Breast epithelium (tissue), 4 donors: Measurements from ENCODE around the gene TP53I13. TPM values are rescaled to one million over a fixed set of nuclear protein-coding genes. Genes with fewer than 3 reads are reported as not detected.

Source experiments
- DNase-seq, 2 donors: peaks; one replicate each; pipeline ENCODE4 v3.0.0-alpha.2; 2019; ENCODE audit warnings: low spot score in 2 of 2
- H3K27ac ChIP-seq, 2 donors: fragments of 200-600 bp; sonication (generic) in 1 of 2; one replicate each; pipeline ENCODE4 v1.5.1; 2016 to 2019; ENCODE audit warnings: mild to moderate bottlenecking in 1 of 2
- H3K27me3 ChIP-seq, 2 donors: fragments of 200-600 bp; sonication (generic) in 1 of 2; one replicate each; pipeline versions ENCODE4 v1.5.1 to v1.6.0; 2017 to 2019; ENCODE audit warnings: control low read depth in 1 of 2, mild to moderate bottlenecking in 1 of 2
- H3K36me3 ChIP-seq: fragments of 200-600 bp; one replicate; pipeline ENCODE4 v1.5.1; 2019
- H3K4me1 ChIP-seq, 2 donors: fragments of 200-600 bp; sonication (generic); one replicate each; pipeline ENCODE4 v1.5.1; 2016 to 2019; ENCODE audit warnings: control low read depth in 1 of 2
- H3K4me3 ChIP-seq, 3 donors: fragments of 200-600 bp; sonication (generic); 1 replicate in 2 of 3; 2 replicates in 1 of 3; pipeline ENCODE4 v1.5.1; 2016 to 2019; ENCODE audit warnings: mild to moderate bottlenecking in 3 of 3, moderate library complexity in 2 of 3
- H3K9me3 ChIP-seq, 2 donors: fragments of 200-600 bp; sonication (generic) in 1 of 2; one replicate each; pipeline ENCODE4 v1.5.1; 2016 to 2019; ENCODE audit warnings: control low read depth in 1 of 2
- POLR2A ChIP-seq: fragments of 450-650 bp; IDR thresholded peaks from one replicate; pipeline ENCODE4 v1.6.1; 2016; ENCODE audit warnings: antibody characterized with exemption, mild to moderate bottlenecking, moderate library complexity
- POLR2AphosphoS5 ChIP-seq, 3 donors: sonication (generic); formaldehyde crosslinking; IDR thresholded peaks; one replicate each; pipeline ENCODE4 v1.6.1; 2017; ENCODE audit warnings: antibody characterized with exemption in 3 of 3
- intact Hi-C: fragments of 100-400 bp; cut with DNase I; formaldehyde crosslinking; loops from one replicate; pipeline ENCODE4 v1.15.1; 2023; ENCODE audit warnings: low total_unique reads
- total RNA-seq, 3 donors: library from RNA; depleted of rRNA; stranded (reverse); fragments of >200 nt; gene quantifications; one replicate each; pipeline ENCODE4 v1.1.0, GENCODE V29; 2016
- TF ChIP-seq, protein P1 (sequence below), 3 donors: fragments of 450-650 bp; IDR thresholded peaks; one replicate each; pipeline ENCODE4 v1.5.1; 2016 to 2017; ENCODE audit warnings: antibody characterized with exemption in 3 of 3, mild to moderate bottlenecking in 3 of 3, moderate library complexity in 3 of 3

Gene TP53I13, protein sequence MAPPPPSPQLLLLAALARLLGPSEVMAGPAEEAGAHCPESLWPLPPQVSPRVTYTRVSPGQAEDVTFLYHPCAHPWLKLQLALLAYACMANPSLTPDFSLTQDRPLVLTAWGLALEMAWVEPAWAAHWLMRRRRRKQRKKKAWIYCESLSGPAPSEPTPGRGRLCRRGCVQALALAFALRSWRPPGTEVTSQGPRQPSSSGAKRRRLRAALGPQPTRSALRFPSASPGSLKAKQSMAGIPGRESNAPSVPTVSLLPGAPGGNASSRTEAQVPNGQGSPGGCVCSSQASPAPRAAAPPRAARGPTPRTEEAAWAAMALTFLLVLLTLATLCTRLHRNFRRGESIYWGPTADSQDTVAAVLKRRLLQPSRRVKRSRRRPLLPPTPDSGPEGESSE
- total RNA-seq, result 100 to 1,000 TPM in 1 of 3 donors, 10 to 100 TPM in 2; 34.1 to 114 (median 56.0) TPM

DNA sequence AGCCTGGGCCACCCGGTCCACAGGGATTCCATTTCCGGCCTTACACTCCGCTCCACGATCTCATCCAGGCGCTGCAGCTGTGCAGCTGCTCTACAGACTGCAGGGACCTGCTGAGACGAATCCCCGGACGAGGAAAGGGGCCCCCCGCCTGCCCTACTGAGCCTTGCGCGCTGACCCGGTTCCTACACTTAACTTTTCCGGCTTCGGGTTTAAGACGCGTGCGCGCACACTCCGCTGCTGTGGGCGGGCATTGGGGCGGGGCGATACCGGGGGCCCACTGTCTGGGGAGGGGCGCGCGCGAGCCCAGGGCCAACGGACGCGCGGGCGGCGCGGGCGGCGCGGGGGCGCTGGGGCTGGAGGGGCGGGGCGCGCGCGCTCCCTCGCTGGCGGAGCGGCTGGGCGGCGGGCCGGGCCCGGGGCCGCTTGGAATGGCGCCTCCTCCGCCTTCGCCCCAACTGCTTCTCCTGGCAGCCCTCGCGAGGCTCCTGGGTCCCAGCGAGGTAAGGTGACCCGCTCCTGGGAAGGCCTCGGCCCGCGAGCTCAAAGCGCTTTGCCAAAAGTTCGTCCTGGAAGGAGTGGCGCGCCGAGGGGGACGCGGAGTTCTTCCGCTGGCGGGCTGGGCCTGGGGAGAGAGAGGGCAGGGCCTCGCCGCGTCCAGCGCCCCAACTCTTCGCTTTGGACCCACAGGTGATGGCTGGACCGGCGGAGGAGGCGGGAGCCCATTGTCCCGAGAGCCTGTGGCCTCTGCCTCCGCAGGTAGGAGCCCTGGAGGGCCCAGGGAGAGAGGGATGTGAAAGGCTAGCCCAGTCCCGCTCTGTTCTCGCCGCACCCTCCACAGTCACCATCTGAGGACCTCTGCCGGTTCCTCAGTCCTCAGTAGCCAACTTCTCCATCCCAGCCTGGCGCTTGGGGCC is at the start of gene TP53I13:
TSS of gene TP53I13 (plus strand) at position 371 of the 914 bp plus-strand sequence. CDS start at position 429, 58 bp downstream.
- peak; percentile 64 to 76 for DNase-seq
- intact Hi-C loops, result no loop called here
- Histone ChIP-seq H3K9me3 (no peaks in the 10 kb centered on the region), H3K27ac (peak within 1 kb of the TSS; percentile 91), H3K4me3 (peak within 1 kb of the TSS; percentile 65 to 87 (median 74)), H3K4me1 (peaks cover 8 to 11% of the 10 kb centered on the region in 2 donors), H3K27me3 (no peaks in the 10 kb centered on the region), H3K36me3 (no peaks in the 10 kb centered on the region)
- peak; percentile 39 to 50 (median 47) for TF ChIP-seq POLR2AphosphoS5 (IDR thresholded peaks at IDR 0.05)
- TF ChIP-seq POLR2A, result peak; percentile 21
- TF ChIP-seq, protein P1, sequence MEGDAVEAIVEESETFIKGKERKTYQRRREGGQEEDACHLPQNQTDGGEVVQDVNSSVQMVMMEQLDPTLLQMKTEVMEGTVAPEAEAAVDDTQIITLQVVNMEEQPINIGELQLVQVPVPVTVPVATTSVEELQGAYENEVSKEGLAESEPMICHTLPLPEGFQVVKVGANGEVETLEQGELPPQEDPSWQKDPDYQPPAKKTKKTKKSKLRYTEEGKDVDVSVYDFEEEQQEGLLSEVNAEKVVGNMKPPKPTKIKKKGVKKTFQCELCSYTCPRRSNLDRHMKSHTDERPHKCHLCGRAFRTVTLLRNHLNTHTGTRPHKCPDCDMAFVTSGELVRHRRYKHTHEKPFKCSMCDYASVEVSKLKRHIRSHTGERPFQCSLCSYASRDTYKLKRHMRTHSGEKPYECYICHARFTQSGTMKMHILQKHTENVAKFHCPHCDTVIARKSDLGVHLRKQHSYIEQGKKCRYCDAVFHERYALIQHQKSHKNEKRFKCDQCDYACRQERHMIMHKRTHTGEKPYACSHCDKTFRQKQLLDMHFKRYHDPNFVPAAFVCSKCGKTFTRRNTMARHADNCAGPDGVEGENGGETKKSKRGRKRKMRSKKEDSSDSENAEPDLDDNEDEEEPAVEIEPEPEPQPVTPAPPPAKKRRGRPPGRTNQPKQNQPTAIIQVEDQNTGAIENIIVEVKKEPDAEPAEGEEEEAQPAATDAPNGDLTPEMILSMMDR (IDR thresholded peaks at IDR 0.05), result no peak

DNA sequence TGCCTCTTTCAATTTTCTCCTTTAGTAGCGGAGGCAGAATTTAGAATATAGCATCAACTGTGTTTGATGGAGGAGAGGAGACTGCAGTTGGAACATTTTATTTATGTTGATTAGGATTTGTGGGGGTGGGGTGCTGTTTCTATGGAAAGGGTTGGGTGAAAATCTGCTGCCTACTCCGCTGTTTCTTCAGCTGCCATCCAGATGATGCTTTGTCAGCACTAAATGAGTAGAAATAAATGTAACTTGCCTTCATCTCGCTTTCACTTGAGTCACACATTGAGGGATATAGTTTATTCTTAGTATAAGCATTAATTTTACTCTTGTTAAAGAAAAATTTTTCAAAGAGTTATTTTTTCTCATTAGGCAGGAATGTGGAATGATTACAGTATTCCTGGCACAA is 43.8 kb upstream of the TP53I13 start:
- no peak for DNase-seq
- Histone ChIP-seq H3K4me1 (no peaks in the 10 kb centered on the region), H3K27me3 (no peaks in the 10 kb centered on the region), H3K9me3 (no peaks in the 10 kb centered on the region), H3K36me3 (no peaks in the 10 kb centered on the region), H3K27ac (no peak overlapping the region), H3K4me3 (no peak overlapping the region)
- TF ChIP-seq, protein P1 (IDR thresholded peaks at IDR 0.05), result no peak
- no peak for TF ChIP-seq POLR2A
- no peak for TF ChIP-seq POLR2AphosphoS5 (IDR thresholded peaks at IDR 0.05)
- intact Hi-C loops, result no loop called here

DNA sequence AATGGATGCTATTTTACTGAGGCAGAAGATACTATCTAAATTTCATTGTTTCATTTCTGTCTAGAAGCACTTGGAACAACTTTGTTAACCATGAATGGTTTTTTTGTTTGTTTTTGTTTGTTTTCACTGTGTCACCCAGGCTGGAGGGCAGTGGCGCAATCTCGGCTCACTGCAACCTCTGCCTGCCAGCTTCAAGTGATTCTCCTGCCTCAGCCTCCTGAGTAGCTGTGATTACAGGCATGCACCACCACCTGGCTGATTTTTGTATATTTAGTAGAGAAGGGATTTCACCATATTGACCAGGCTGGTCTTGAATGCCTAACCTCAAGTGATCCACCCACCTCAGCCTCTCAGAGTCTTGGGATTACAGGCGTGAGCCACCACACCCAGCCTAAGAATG is 42.2 kb upstream of the TP53I13 start:
- DNase-seq, result no peak
- Histone ChIP-seq H3K27me3 (no peaks in the 10 kb centered on the region), H3K36me3 (peaks cover 5% of the 10 kb centered on the region), H3K4me1 (no peaks in the 10 kb centered on the region), H3K4me3 (no peak overlapping the region), H3K9me3 (no peaks in the 10 kb centered on the region), H3K27ac (no peak overlapping the region)
- intact Hi-C loops, result no loop called here
- TF ChIP-seq, protein P1 (IDR thresholded peaks at IDR 0.05), result no peak
- TF ChIP-seq POLR2A (no peak), POLR2AphosphoS5 (IDR thresholded peaks at IDR 0.05) (no peak)

DNA sequence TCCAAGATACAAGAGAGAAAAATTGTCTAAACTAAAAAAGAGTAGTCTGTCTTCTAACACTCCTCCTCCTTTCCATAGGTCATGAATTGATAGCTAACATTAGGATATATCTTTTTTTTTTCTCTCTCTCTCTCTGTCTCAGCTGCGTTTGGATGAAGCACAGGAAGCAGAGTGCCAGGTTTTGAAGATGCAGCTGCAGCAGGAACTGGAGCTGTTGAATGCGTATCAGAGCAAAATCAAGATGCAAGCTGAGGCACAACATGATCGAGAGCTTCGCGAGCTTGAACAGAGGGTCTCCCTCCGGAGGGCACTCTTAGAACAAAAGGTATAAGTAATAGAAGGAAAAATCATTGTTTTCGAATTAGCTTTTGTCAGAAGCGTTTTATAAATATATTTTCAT is 34.5 kb upstream of the TP53I13 start:
- no peak for DNase-seq
- Histone ChIP-seq H3K27ac (no peak overlapping the region), H3K4me3 (no peak overlapping the region), H3K36me3 (peaks cover 5% of the 10 kb centered on the region), H3K9me3 (no peaks in the 10 kb centered on the region), H3K4me1 (no peaks in the 10 kb centered on the region), H3K27me3 (no peaks in the 10 kb centered on the region)
- TF ChIP-seq POLR2A, result no peak
- TF ChIP-seq, protein P1 (IDR thresholded peaks at IDR 0.05), result no peak
- TF ChIP-seq POLR2AphosphoS5 (IDR thresholded peaks at IDR 0.05), result no peak
- intact Hi-C loops, result no loop called here
